Measurements from ENCODE around the gene TGFBRAP1.

- TF ChIP-seq CTCF (IDR thresholded peaks at IDR 0.05): no peak
- TF ChIP-seq POLR2A (IDR thresholded peaks at IDR 0.05): no peak
These were observed 113.8 kb downstream of the TGFBRAP1 start for GRCh38 chr2:105215586-105216192.

Data from tibial nerve (tissue), 3 donors.